HG02885 (cell line): ENCODE data around the gene SELENOF.
A peak's percentile ranks its signal among the peaks of the same experiment; 100 is the strongest.

Experiments
- ATAC-seq: cut with Tn5 transposase; IDR thresholded peaks from one replicate; pipeline ENCODE4 v1.9.1; 2021; ENCODE audit warnings: mild to moderate bottlenecking; ENCODE audit not compliant: unreplicated experiment, poor library complexity

SELENOF gene

DNA sequence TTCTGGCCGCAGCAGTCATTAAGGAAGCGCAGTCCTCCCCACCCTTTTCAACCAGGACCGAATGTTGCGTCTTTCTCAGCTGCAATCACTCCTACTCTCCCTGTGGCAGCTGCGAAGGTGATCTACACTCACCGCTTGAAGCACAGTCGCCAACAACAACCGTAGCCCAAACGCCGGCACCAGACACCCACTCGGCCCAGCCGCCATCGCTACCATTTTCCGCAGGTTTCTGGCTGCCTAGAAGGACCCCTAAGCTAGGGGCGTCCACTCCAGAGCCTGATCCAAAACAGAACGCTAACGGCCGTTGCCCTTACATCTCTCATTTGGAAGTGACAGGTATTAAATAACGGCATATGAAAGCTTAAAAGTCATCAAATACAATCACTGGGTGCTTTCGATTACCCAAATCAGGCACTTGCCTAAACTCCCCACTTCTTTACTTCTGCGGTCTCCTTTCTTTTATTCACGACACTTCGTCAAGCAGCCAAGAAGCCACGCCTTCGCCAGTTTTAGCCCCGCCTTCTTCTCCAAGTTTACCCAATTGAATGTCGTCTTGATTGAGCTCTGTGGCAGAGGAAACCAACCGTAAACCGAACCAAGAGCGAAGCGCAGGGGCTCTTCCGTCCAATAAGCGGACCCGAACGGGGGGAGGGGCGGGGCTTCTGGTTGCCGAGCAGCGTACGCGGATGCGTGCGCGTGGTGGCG, at the start of gene SELENOF:
SELENOF (minus strand) TSS at position 231 of the 705 bp plus-strand sequence; CDS start at position 216, 15 bp downstream.
- peak; percentile 84 for ATAC-seq

DNA sequence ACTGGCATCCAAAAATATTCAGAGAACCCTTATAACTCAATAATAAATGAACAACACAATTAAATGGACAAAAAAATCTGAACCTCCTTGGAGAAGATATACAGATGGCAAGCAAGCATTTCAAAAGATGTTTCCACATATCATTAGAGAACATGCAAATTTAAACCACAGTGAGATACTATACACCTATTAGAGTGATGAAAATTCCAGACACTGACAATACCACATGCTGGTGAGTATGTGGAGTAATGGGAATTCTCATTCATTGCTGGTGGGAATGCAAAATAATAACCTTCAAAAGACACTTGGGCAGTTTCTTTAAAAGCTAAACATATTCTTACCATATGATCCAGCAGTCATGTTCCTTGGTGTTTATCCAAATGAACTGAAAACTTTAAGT, 46.6 kb upstream of the SELENOF start:
- ATAC-seq, result no peak

GRCh38 chr1:86957221-86957620, 43.3 kb upstream of the SELENOF start:
- ATAC-seq, result no peak

- no peak for ATAC-seq
These were observed 42.3 kb upstream of the SELENOF start for GRCh38 chr1:86956221-86956620.

DNA sequence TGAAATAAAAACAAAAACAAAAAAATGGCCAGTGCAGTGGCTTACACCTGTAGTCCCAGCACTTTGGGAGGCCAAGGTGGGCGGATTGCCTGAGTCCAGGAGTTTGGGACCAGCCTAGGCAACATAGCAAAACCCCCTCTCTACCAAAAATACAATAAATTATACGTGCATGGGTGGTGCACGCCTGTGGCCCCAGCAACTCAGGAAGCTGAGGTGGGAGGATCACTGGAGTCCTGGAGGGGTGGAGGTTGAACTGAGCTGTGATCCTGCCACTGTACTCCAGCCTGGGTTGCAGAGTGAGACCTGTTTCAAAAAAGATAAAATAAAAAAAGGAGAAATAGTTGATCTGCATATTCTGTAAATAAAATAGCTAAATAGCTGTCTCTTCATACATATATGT, 41.8 kb upstream of the SELENOF start:
- ATAC-seq, result no peak

DNA sequence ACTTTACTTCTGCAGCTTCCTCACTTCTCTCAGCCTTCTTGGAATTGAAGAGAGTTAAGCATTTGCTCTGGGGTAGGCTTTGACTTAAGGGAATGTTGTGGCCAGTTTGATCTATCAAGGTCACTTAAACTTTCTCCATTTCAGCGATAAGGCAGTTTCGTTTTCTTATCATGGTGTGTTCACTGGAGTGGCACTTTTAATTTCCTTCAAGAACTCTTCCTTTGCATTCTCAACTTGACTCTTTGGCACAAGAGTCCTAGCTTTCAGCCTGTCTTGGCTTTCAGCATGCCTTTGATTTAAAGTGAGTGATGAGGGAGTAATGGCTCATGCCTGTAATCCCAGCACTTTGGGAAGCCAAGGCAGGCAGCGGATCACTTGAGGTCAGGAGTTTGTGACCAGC, 39.2 kb upstream of the SELENOF start:
- no peak for ATAC-seq

DNA sequence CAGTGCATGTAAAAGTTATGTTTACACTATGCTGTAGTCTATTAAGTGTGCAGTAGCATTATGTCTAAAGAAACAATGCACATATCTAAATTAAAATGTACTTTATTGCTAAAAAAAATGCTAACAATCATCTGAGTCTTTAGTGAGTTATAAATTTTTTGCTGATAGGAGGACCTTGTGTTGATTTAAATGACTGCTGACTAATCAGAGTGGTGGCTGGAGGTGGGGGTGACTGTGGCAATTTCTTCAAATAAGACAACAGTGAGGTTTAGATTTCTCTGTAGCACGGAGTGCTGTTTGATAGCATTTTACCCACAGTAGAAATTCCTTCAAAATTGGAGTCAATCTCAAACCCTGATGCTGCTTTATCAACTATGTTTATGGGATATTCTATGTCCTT, 37.5 kb upstream of the SELENOF start:
- ATAC-seq, result no peak

- no peak for ATAC-seq
These were observed 36.9 kb upstream of the SELENOF start for GRCh38 chr1:86950712-86951419.

DNA sequence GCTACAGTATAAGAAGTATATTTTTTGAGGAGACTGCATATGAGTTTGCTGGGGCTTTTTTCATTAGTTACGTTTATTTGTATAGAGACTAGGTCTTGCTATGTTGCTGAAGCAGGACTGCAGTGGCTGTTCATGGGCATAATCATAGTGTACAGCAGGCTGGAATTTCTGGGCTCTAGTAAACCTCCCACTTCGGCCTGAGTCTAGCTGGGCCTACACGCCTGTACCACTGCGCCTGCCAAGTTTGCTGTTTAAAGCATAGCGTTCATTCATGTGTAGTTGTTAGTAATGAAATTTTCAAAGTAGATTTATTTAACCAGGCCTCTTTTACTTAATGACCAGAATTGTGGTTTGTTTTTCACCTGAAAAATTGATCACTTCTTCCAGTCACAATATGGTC, 34.3 kb upstream of the SELENOF start:
- ATAC-seq, result no peak

DNA sequence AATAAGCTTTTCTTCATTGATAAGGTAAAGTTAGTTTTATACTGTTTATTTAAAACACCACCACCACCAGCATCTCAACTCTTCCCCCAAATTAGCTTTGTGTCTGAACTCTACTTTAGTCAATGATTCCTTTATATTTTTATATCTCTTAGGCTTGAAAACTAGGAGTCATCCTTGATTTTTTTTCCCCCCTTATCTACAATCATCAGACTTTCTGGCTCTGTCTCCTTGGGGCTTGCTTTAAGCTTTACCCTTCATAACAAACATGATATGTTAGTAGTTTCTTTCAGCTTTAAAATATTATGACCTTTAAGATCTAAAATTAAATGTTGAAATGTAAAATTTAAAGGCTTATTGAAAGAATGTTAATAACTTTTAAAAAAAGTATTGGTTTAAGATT, 28.8 kb upstream of the SELENOF start:
- ATAC-seq, result no peak

DNA sequence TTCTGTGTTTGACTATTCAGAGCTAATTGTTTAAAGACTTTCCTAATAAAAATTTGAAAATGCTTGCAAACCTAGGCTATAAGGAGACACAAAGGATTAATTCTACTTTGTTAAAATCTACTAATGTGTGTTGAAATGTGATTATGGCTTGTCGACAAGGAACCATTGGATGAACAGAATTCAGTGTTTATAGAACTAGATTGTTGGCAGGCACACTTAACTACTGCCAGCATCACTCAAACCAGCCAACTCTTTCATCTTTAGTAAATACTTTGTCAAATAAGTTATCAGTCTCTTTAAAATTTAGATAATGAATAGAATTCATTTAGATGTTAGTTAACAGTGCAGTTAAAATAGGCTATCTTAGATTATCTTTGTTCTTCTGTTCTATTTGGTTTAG, 28.1 kb upstream of the SELENOF start:
- no peak for ATAC-seq

GRCh38 chr1:86940599-86940998, 26.7 kb upstream of the SELENOF start:
- ATAC-seq, result no peak

GRCh38 chr1:86939406-86939805, 25.5 kb upstream of the SELENOF start:
- no peak for ATAC-seq

GRCh38 chr1:86938855-86939254, 24.9 kb upstream of the SELENOF start:
- peak; percentile 46 for ATAC-seq

DNA sequence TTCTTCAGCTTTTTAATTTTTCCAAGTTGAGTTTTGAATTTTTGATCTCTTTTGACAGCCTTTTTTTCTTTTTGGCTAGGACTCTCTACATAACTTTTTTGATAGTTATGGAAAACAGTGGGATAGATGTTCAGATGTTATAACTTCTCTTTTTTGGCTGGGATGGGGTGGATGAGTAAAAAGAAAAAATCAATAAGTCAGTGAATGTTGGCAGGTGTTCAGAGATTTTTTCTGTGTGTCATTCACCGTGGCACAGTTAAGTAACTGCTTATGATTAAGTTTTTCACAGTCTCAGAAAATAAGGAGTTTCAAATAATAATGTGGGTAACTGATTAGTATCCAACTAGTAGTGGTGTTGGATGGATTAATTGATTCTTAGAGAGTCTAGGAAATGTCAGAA, 24.5 kb upstream of the SELENOF start:
- ATAC-seq, result no peak

- no peak for ATAC-seq
These were observed 19.8 kb upstream of the SELENOF start for GRCh38 chr1:86933562-86934377.

DNA sequence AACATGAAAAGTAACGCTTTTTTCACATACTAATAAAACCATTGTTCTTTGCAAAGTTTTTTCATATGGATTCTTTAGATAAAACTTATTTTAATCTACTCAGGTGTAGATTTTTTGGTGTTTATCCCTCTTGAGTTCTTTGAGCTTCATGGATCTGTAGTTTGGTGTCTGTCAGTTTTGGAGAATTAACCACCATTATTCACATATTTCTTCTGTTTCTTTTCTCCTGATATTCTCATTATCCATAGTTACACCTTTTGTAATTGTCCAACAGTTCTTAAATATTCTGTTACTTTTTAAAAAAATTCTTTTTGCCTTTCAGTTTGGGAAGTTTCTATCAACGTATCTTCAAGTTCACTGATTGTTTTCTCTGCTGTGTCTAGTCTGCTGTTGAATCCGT, 19.1 kb upstream of the SELENOF start:
- no peak for ATAC-seq

DNA sequence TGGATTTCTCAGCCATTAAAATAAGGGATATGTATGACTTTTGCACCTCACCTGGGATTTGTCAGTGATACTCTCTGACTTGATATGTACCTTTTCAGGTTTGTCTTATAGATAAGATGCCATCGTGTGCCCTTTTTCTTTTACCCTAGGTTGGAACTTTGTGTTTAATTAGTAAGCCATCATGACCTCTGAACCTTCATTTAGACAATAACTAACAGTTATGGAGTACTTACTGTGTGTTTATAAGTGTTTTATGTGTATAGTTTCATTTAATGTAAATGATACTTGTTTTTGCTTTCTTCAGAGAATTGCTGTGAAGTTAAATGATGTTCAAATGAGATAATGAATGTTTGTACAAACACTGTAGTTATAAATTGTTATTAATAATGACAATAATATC, 14.9 kb upstream of the SELENOF start:
- ATAC-seq, result no peak

DNA sequence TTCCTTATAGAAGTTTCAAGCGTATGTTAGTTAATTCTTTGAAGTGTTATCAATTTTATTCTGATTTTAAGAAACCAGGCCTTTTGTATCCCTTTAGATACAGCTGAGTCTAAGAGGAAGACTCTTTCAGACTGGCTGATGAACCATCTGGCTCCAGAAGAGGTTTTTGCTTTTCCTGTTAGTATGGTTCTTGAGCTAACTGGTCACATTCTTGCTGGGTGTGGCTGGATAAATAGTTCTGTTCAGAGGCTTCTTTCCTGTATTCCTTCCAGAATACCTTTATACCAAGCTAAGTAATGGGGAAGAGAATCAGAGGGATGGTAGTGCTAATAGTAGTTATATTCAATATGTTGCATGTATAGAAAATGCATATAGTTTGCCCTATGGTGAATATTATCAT, 13.0 kb upstream of the SELENOF start:
- no peak for ATAC-seq

DNA sequence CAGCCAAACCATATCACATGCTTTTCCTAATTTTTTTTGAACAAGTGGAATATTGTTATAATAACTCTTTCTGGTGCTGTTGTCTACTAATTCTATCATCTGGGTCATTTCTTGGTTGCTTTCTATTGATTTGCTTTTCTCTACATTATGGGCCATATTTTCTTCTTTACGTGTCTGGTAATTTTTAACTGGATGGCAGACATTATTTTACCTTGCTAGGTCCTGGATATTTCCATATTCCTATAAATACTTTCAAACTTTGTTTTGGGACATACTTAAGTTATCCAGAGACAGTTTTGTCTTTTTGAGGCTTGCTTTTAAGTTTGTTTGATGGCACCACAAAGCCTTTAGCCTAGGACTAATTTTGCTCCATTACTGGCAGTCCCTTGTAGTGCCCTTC, 11.8 kb upstream of the SELENOF start:
- ATAC-seq, result no peak

GRCh38 chr1:86924324-86924960, 10.5 kb upstream of the SELENOF start:
- ATAC-seq, result no peak
